GM12872 (cell line): ENCODE results near the gene SMCO3.
A peak's percentile ranks its signal among the peaks of the same experiment; 100 is the strongest.

Source experiments
- CTCF ChIP-seq: IDR thresholded peaks from 3 replicates; pipeline ENCODE4 v1.5.1; 2011; ENCODE audit warnings: low read depth, mild to moderate bottlenecking, low read length, moderate library complexity; ENCODE audit not compliant: insufficient read depth

SMCO3 gene

GRCh38 chr12:14770496-14771461, 43.2 kb downstream of the SMCO3 start:
- TF ChIP-seq CTCF, result no peak

GRCh38 chr12:14769969-14770495, 44.0 kb downstream of the SMCO3 start:
- peak; percentile 88 for TF ChIP-seq CTCF

- peak; percentile 33; the same call in 1 of the 3 replicates for TF ChIP-seq CTCF
Measured at GRCh38 chr12:14769466-14769968, 44.5 kb downstream of the SMCO3 start.

GRCh38 chr12:14768823-14769405, 45.1 kb downstream of the SMCO3 start:
- TF ChIP-seq CTCF, result no peak

GRCh38 chr12:14767617-14768016, 46.4 kb downstream of the SMCO3 start:
- TF ChIP-seq CTCF, result no peak

GRCh38 chr12:14766649-14767215, 47.2 kb downstream of the SMCO3 start:
- TF ChIP-seq CTCF, result no peak

GRCh38 chr12:14765398-14765797, 48.6 kb downstream of the SMCO3 start:
- no peak for TF ChIP-seq CTCF
